ENCODE results near the gene SELENOS. TPM values are rescaled to one million over a fixed set of nuclear protein-coding genes. Genes with fewer than 3 reads are reported as not detected.

The SELENOS gene
- total RNA-seq, 1 donor from 2014 or later: 48.9 TPM

- no peak for FAIRE-seq
- no peak for DNase-seq (ENCODE audit: low spot score in 2 of 2)
These were observed 22.9 kb downstream of the SELENOS start for GRCh38 chr15:101254157-101255050.

GRCh38 chr15:101252836-101253235 lies 24.4 kb downstream of the SELENOS start:
- DNase-seq (ENCODE audit: low spot score in 2 of 2) (no peak), FAIRE-seq (no peak)

DNA sequence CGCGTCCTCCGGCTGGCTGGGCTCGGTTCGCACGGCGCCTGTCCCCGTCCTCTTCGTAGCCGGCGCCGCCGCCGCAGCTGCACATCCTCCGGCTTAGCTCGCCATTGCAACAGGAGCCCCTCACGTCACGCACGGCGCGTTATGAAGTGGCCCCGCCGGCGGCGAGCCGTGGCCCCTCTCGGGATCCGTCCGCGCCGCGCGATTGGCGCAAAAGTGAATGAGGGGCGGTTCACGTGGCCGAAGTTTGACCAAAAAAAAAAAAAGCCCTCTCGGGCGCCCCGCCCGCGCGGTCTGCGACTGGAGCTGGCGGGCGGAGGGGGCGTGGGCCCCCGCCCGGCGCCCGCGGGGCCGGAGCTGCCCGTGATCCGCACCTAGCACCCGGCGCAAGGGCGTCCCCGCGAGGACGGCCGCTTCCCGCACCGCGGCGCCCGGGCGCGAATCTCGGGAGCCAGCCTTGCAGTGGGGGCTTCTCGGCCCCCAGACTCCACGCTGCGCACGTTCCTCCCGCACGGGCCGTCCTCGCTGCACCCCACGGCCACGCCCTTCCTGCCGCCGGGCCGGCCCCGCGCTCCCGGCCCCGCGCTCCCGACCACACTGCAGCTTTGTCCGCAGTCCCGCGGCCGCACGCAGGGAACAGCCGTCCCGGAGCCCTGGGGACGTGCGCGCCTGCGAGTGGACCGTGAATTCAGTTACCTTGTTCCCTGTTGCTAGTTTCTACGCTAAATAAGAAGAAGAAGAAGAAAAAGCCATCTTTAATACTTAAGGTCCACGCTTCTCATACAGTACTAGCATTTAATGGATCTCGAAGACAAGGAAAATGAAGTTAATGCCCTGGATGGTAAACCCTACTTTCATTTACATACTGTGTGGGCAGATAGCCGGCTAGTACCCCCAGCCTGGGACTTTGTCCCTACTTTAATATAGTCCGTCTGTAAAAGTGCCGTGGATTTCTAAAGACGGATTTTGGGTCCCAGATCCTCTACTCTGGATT lies 25.2 kb downstream of the SELENOS start, which contains the start of gene CHSY1:
CHSY1 (minus strand) TSS at position 219 of the 991 bp plus-strand sequence. CDS start 592 bp downstream, outside the sequence.
- DNase-seq (ENCODE audit: low spot score in 2 of 2): peak; percentile 87 to 95
- FAIRE-seq: no peak

DNA sequence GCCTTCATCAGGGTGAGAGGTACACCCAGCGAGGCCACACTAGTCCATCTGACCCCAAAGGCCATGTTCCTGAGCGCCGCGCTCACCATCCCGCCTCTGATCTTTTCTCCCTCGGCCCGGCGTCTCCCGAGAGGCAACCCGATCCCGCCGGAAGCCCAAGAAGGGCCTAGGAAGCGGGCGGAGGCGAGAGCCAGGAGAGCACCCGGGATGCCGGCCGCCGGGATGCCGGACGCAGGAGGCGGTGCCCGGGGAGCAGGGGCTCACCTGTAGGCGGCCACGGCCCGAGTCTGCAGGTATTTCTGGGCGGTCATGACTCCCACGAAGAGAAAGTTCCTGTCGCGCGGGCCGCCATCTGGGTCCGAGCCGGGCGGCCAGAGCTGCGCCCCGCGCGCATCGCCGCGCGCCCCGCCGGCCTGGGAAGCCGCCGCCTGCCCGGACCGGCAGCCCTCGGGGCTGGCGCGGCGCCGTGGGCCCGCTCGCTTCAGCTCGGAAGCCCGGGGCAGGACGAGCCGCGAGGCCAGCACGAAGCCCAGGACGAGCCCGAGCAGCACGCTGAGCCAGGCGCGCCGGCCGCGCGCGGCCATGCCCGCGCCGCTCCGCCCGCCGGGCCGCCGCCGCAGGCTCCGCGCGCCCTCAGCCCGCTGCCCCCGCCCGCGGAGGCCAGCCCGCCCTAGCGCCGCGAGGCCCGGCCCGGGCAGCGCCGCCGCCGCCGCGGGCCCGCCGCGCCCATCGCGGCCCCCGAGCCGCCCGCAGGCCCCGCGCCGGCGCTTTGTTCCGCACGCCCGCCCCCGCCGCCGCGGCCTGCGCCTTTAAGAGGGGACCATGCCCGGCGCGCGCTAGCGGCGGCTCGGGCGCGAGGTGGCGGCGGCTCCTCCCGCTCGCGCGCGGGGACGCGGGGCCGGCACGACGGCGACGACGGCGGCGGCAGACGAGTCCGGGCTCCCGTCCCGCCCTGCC lies 26.1 kb downstream of the SELENOS start:
- FAIRE-seq (no peak), DNase-seq (ENCODE audit: low spot score in 2 of 2) (no peak)

DNA sequence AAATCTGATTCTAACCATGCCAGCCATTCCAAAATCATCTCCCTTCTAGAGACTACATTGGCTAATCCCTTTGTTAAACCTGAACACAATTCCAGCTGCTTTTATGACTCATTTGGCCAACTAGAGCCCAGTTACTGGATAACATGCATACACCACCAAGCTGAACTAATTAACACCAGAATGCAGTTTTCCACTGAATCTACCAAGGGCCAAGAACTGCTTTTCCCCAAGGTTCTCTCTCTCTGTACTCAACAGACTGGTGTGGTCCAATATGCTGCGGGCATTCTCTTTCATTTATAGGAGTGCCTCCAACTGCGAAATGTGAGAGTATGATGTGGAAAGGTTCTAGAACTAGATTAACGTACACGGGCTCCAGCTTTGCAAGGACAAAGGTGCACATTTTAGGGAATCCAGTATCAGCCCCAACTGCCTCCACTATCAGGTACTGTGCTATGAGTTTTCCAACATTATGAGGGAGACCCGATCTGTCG lies 26.9 kb downstream of the SELENOS start:
- DNase-seq (ENCODE audit: low spot score in 2 of 2) (peak in 1 of 2 donors; percentile 38), FAIRE-seq (no peak)

GRCh38 chr15:101248274-101248673 lies 29.0 kb downstream of the SELENOS start:
- FAIRE-seq: no peak
- no peak for DNase-seq (ENCODE audit: low spot score in 2 of 2)

GRCh38 chr15:101246824-101247745 lies 30.2 kb downstream of the SELENOS start:
- FAIRE-seq: no peak
- no peak for DNase-seq (ENCODE audit: low spot score in 2 of 2)

DNA sequence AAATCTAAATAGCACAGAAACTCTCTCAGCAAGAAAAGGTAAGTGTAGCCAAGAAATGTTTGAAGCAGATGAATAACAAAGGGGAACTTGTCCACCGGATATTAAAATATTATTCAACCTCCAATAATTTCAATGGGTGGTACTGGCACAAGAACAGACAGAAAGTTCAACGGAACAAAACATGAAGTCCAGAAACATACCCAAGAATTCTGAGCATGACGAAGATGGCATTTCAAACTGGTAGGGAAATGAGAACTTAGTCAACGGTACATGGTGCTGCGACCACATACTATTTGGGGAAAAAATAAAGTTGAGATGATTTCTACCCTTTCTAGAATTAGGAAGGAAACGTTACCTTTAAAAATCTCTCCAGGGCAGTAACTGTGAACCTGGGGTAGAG lies 30.9 kb downstream of the SELENOS start:
- no peak for DNase-seq (ENCODE audit: low spot score in 2 of 2)
- FAIRE-seq: no peak

DNA sequence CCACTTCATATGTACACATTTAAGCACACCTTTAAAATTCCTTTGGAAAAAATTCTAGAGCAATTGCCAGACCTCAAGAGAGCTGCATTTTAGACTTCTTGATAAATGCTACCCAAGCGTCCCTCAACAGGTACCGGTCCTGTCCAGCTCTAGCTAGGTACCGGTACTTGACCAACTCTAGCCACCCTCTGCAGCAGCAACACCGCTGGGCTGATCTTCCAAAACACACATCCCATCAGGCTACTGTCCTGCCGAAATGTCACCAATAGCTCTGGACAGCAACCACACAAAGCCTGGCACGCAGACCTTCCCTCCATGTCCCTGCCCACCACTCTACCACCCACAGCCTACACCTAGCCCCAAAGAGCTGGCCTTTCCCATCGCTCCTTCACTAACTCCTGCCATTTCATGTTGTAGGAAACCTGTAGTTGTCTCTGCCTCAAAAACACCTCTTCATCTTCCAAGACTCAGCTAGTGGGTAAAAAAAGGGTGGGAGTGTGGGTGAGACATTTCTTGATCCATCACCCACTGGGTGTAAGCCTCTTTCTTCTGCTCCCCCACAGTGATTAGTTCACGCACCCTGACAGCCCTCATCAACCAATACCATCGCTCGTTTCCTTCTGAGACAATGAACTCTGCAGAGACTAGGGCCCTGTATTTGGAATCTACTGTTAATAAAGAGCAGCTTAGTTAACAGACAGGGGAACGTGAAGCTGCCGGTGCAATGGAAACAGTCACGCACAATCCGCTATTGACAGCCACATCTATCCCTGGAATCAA lies 32.2 kb downstream of the SELENOS start:
- no peak for FAIRE-seq
- DNase-seq (ENCODE audit: low spot score in 2 of 2): no peak

DNA sequence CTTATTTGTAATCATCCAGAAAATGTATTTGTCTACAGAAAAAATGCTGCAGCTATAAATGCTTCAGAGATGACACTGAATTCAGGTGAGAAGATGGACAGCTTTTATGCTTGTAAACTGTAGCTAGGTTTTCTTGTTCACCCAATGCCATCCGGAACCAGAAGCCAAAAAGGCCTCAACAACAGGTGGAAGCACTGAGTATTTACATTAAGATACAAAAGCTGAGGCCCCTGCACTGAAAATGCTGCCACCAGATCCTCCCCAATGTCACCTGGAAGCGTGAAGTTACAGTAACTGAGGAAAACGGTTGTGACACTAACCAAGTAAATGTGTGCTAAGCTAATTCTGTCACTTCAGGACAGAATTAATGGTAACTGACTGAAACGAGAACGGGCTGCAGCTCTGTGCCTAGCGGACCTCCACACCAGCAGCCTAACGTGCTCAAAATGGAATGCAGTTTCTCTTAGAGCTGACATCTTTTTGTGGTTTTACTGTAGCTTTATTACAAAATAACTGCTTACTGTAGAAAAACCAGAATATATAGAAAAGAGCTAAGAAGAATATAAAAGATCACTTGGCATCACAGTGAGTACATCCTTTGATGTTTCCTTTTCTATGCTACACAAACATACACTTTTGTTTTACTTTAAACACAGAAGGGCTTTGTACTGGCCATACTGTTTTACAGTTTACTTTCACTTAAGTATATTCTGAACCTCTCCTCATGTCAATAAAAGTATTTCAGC lies 33.1 kb downstream of the SELENOS start:
- DNase-seq (ENCODE audit: low spot score in 2 of 2) (no peak), FAIRE-seq (no peak)

DNA sequence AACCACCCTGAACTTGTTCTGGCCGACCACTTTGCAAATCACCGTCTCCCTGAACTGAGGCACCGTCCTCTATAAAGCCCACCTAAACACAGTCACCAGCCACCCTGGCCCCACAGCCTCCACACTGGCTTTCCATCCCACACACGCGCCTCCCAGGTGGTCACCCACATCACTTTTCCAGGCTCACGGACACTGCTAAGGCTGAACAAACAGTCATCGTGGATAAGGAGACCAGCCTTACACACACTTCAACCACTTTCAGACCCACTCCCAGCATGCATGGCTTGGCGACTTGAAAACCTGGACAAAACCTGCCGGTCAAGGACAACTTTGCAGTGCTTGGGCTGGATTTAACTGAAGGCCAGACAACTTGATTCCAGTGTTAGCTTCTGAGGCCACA lies 33.9 kb downstream of the SELENOS start:
- no peak for DNase-seq (ENCODE audit: low spot score in 2 of 2)
- FAIRE-seq: no peak

GRCh38 chr15:101242999-101243336 lies 34.3 kb downstream of the SELENOS start:
- FAIRE-seq: no peak

GRCh38 chr15:101242160-101242998 lies 34.9 kb downstream of the SELENOS start:
- DNase-seq (ENCODE audit: low spot score in 2 of 2): no peak
- FAIRE-seq: no peak

More at GRCh38 chr15:101242999-101243336, 34.3 kb downstream of the SELENOS start:
- no peak for DNase-seq (ENCODE audit: low spot score in 2 of 2)

DNA sequence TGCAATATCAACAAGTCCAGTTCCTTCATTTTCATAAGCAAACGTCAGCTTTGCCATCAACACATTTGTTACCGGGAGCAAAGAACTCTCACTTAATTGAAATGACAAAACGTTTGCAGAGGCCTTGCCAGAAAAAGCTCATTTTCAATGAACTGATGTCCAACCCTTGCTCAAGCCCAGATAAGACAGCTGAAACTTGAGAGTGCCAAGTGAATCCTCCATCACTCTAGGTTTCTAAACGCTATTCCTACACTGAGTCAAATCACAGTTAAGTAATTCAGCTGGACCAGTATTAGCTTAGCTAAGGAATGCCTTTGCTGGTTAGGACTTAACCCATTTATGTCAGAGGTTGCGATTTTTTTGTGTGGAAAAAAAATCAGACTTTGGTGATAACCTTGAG lies 36.9 kb downstream of the SELENOS start:
- DNase-seq (ENCODE audit: low spot score in 2 of 2) (no peak), FAIRE-seq (no peak)

- FAIRE-seq (no peak), DNase-seq (ENCODE audit: low spot score in 2 of 2) (no peak)
These were observed 37.6 kb downstream of the SELENOS start for GRCh38 chr15:101239724-101240136.

- FAIRE-seq (no peak), DNase-seq (ENCODE audit: low spot score in 2 of 2) (no peak)
These were observed 40.0 kb downstream of the SELENOS start for GRCh38 chr15:101237251-101237650.

All from frontal cortex (tissue), 4 donors.